DND-41 (cell line): ENCODE results near the gene ALDOA.

Source experiments
- EZH2 ChIP-seq: IDR thresholded peaks from 3 replicates; pipeline ENCODE4 v1.6.1; 2012; ENCODE audit warnings: borderline replicate concordance, low read depth, mild to moderate bottlenecking, moderate library complexity, low read length, inconsistent platforms; ENCODE audit not compliant: severe bottlenecking
- TF ChIP-seq, protein P1 (sequence below): IDR thresholded peaks from 2 replicates; pipeline ENCODE4 v1.5.1; 2012; ENCODE audit warnings: borderline replicate concordance, low read length, moderate library complexity, mild to moderate bottlenecking; ENCODE audit not compliant: poor library complexity, severe bottlenecking; ENCODE audit errors: extremely low read depth

- TF ChIP-seq, protein P1, sequence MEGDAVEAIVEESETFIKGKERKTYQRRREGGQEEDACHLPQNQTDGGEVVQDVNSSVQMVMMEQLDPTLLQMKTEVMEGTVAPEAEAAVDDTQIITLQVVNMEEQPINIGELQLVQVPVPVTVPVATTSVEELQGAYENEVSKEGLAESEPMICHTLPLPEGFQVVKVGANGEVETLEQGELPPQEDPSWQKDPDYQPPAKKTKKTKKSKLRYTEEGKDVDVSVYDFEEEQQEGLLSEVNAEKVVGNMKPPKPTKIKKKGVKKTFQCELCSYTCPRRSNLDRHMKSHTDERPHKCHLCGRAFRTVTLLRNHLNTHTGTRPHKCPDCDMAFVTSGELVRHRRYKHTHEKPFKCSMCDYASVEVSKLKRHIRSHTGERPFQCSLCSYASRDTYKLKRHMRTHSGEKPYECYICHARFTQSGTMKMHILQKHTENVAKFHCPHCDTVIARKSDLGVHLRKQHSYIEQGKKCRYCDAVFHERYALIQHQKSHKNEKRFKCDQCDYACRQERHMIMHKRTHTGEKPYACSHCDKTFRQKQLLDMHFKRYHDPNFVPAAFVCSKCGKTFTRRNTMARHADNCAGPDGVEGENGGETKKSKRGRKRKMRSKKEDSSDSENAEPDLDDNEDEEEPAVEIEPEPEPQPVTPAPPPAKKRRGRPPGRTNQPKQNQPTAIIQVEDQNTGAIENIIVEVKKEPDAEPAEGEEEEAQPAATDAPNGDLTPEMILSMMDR, result no peak
- TF ChIP-seq EZH2, result no peak
Observed at GRCh38 chr16:30040221-30040620, 25.3 kb upstream of the ALDOA start.
